NCI-H1436 (cell line): ENCODE results near the gene RANBP10.
A peak's percentile ranks its signal among the peaks of the same experiment; 100 is the strongest.

ENCODE experiments used
- DNase-seq: peaks from one replicate; lab custom pipeline; 2025; lab: John Stamatoyannopoulos, UW

RANBP10 gene

GRCh38 chr16:67825906-67826305, 19.5 kb upstream of the RANBP10 start:
- no peak for DNase-seq

DNA sequence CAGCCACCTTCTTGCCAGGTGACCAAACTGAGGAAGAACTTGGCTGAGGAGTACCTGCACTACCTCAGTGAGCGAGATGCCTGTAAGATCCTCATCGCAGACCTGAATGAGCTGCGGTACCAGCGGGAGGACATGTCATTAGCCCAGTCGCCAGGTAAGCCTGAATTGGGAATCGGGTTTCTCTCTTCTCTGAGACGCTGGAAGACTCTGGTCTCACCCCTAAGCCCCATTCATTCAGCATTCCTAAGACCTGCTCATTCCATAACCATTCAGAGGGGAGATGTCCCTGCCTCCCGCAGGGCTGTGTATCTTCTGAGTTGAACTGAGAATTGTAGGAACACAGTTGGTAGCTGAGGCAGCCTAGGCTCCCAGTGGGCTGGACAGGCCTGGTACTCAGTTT, 18.8 kb upstream of the RANBP10 start:
- no peak for DNase-seq

- DNase-seq, result no peak
Observed at GRCh38 chr16:67822511-67822910, 16.2 kb upstream of the RANBP10 start.

GRCh38 chr16:67820608-67821259, 14.4 kb upstream of the RANBP10 start:
- no peak for DNase-seq

- no peak for DNase-seq
Observed at GRCh38 chr16:67814567-67814966, 8.2 kb upstream of the RANBP10 start.

GRCh38 chr16:67811899-67812298, 5.5 kb upstream of the RANBP10 start:
- no peak for DNase-seq

- DNase-seq, result no peak
Observed at GRCh38 chr16:67807148-67807682, 855 bp upstream of the RANBP10 start.

DNA sequence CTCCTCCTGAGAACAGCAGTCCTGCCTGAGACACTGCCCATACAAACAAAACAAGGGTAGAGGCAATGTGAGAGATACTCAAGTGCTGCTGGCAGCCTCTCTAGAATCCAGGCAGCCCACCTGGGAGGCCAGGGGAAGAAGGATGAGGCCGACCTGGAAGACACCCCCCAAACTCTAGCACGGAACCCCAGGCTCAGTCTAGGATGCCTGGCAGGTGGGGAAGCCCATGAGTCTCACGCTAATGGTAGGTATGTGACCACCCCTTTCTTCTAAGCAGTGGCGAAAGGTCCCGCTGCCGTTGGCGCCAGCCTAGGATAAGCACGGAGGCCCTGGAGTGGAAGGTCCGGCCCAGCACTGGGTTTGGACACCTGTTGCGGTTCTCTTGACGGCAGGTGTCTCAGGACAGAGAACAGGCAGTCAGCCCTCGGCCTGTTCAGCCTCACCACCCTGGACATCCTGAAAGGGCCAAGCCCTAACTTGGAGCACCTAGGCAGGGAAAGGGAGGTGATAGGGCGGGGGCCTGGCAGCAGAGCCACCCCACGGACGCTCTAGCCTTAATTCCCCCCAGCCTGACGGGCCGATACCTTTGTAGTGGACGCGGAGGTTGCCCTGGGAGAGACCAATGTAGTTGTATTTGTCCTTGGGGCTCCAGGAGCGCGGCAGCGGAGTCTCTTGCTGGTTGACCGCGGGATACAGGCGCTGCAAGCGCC, 487 bp downstream of the RANBP10 start:
- no peak for DNase-seq

- no peak for DNase-seq
Observed at GRCh38 chr16:67804853-67805542, 1.4 kb downstream of the RANBP10 start.

GRCh38 chr16:67803894-67804293, 2.5 kb downstream of the RANBP10 start:
- no peak for DNase-seq

DNA sequence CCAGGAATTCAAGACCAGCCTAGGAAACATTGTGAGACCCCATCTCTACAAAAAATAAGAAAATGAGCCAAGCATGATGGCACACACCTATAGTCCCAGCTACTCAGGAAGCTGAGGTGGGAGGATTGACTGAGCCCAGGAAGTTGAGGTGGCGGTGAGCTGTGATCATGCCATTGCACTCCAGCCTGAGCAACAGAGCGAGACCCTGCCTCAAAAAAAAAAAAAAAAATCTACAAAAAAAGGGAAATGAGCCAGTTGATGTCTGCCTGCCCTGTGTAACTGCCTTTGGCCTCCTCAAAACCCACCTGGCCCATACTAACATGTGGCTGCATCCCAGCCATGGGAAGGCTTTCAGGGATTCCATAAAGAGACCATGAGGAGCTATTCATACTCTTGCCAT, 4.5 kb downstream of the RANBP10 start:
- no peak for DNase-seq

DNA sequence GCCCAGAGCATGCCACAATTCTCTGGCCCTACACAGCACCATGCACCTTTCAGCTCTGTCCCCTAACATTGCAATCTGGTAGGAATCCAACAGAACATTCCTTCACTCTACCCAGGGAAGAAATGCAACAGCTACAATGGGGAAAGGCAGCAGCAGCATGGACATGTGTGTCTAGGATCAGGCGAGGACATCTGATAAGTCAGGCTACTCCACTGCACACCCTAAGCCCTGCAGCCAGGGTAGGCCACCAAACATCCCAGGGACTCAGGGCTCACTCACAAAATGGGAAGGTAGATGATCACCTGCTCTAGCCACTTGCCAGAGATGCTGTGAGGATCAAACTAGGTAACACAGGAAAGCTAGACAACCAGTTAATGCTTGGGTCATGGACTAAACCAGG, 5.1 kb downstream of the RANBP10 start:
- DNase-seq, result no peak

- no peak for DNase-seq
Observed at GRCh38 chr16:67800338-67800926, 5.9 kb downstream of the RANBP10 start.

DNA sequence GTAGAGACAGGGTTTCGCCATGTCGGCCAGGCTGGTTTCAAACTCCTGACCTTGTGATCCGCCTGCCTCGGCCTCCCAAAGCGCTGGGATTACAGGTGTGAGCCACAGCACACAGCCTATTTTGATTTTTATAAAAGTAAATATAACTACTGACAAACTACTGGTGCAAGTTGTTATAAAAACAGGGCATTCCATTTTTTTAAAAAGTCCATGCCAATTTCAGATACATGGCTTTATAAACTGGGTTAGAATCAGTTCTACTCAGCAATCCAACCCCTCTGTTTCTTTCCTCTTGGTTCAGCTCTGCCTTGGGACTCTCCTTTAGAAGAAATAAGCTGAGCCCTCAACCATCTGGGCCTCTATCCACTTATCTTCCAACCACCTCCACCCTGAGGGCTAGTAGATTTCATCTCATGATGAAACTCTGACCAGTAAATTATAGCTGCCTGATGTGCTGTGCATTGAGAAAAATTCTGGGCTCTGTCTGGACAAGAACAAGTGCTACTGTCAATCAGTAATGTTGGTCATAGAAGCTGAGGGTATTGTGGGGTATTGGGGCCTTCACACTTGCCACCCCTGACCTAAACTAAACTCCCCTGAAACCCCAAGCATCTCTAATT, 10.2 kb downstream of the RANBP10 start:
- no peak for DNase-seq

DNA sequence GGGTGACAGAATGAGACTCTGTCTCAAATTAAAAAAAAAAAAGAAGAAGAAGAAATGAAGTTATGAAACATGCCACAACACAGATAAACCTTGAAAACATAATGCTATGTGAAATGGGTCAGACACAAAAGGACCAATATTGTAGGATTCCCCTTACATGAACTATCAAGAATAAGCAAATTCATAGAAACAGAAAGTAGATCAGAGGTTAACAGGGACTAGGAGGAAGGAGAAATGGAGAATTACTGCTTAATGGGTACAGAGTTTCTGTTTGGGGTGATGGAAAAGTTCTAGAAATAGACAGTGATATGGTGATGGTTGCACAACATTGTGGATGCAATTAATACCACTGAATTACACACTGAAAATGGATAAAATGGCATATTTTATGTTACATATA, 16.3 kb downstream of the RANBP10 start:
- no peak for DNase-seq

- no peak for DNase-seq
Observed at GRCh38 chr16:67786491-67786890, 19.9 kb downstream of the RANBP10 start.

GRCh38 chr16:67783353-67783725, 23.0 kb downstream of the RANBP10 start:
- DNase-seq, result no peak

DNA sequence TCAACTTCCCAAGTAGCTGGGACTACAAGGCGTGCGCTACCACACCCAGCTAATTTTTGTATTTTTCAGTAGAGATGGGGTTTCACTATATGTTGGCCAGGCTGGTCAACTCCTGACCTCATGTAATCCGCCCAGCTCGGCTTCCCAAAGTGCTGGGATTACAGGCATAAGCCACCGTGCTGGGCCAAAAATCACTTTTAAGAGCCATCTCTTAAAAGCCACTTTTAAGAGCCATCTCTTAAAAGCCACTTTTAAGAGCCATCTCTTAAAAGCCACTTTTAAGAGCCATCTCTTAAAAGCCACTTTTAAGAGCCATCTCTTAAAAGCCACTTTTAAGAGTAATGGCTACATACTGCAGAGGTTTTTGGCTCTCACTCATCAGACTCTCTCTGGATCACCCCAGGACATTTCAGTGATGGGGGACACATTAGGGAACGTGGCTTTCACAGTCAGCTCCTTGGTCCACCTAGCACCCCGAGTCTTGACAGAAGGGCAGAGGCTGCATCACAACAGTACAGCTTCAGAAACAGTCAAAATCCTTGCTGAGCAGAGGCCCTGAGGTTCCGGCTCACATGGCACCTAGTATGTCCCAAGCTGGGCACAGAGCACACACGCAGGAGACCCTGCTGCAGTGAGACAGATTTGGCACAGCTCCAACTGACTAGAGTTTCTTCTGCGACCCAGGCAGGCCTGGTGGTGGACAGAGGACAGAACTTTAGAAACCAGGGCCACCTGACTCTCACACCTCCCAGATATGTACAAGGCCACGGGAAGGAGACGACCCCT, 23.6 kb downstream of the RANBP10 start:
- peak; percentile 53 for DNase-seq

DNA sequence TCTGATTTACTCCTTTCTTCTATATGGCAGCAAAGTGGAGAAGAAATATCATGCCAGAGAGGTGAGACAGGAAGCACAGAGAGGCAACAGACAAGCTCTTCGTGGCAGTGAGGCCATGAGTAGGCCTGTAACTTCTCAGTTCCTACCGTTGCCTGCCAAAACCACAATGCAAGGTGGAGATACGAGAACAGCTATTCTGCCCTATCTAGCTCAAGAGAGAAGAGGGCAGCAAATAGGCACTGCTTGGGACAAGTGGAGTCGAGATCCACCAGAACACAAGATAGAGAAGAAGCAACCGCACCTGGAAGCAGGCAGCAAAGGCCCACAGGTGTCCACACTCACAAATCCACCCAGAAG, 24.8 kb downstream of the RANBP10 start:
- no peak for DNase-seq

GRCh38 chr16:67780847-67781564, 25.4 kb downstream of the RANBP10 start:
- DNase-seq, result no peak
